ENCODE measurements around the gene CKAP4.
"Not testable (repeated sequence)": the region's sequence is repeated elsewhere in the genome, so short reads cannot be mapped to it uniquely, and the experiment has no call there.

Gene CKAP4, protein sequence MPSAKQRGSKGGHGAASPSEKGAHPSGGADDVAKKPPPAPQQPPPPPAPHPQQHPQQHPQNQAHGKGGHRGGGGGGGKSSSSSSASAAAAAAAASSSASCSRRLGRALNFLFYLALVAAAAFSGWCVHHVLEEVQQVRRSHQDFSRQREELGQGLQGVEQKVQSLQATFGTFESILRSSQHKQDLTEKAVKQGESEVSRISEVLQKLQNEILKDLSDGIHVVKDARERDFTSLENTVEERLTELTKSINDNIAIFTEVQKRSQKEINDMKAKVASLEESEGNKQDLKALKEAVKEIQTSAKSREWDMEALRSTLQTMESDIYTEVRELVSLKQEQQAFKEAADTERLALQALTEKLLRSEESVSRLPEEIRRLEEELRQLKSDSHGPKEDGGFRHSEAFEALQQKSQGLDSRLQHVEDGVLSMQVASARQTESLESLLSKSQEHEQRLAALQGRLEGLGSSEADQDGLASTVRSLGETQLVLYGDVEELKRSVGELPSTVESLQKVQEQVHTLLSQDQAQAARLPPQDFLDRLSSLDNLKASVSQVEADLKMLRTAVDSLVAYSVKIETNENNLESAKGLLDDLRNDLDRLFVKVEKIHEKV

GRCh38 chr12:106247674-106248311 is at the start of gene CKAP4:
Gene CKAP4 (minus strand): TSS chr12:106248020. CDS start chr12:106247851, 169 bp downstream.
- no peak for DNase-seq

GRCh38 chr12:106297075-106297474 is 49.3 kb upstream of the CKAP4 start:
- no peak for DNase-seq

DNA sequence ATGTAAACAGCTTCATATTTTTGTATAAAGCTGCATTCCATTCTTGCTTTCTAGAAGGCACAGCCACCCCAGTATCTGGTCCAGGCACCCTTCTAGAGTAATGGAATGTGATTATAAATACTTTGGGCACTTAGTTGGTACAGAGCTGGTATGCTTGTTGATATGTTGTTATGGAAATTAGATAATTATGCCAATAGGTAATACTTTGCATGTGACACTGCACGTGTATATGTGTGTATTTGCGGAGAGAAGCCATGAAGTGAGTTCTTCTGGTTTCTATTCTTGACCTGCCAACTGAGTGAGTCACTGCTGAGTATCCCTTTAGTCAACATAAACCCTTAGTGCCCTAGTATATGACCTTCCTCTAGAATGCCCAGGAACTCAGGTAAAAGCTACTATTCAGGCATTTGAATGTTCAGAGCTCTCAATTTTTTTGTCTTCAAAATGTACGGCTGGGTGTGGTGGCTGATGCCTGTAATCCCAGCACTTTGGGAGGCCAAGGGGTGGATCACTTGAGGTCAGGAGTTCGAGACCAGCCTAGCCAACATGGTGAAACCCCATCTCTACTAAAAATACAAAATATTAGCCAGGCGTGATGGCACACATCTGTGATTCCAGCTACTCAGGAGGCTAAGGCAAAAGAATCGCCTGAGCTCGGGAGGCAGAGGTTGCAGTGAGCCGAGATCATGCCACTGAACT is 48.5 kb upstream of the CKAP4 start:
- no peak for DNase-seq

DNA sequence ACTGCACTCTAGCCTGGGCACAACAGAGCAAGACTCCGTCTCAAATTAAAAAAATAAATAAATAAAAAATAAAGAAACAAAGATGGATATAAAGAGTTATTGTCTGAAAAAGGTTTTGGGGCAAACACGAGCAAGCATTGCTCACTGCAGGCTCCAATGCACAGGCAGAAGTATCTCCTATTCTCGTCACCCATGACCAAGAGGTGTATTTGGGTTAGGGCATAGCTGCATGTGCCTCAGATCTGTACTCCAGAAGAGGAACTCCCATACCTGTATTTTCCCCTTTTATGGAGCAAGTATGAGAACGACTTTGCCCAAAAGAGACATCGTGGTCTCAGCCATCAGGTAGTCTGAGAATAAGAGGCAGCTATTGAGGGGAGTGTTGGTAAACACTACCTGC is 44.5 kb upstream of the CKAP4 start:
- no peak for DNase-seq

DNA sequence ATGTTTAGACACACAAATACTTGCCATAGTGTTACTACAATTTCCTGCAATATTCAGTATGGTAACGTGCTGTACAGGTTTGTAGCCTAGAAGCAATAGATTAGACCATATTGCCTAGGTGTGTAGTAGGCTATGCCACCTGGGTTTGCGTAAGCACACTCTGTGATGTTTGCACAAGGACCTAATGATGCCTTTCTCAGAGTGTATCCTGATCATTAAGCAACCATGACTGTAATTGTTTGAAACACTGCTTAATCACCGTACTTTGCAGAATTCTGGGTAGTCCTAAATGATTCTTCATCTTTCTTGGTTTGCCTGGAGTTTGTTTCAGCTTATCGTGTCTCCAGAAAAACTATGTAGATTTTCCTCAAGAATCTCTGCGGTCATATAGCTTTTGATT is 43.5 kb upstream of the CKAP4 start:
- DNase-seq: no peak

GRCh38 chr12:106290666-106291065 is 42.8 kb upstream of the CKAP4 start:
- DNase-seq: no peak

GRCh38 chr12:106289196-106289681 is 41.4 kb upstream of the CKAP4 start:
- no peak for DNase-seq

DNA sequence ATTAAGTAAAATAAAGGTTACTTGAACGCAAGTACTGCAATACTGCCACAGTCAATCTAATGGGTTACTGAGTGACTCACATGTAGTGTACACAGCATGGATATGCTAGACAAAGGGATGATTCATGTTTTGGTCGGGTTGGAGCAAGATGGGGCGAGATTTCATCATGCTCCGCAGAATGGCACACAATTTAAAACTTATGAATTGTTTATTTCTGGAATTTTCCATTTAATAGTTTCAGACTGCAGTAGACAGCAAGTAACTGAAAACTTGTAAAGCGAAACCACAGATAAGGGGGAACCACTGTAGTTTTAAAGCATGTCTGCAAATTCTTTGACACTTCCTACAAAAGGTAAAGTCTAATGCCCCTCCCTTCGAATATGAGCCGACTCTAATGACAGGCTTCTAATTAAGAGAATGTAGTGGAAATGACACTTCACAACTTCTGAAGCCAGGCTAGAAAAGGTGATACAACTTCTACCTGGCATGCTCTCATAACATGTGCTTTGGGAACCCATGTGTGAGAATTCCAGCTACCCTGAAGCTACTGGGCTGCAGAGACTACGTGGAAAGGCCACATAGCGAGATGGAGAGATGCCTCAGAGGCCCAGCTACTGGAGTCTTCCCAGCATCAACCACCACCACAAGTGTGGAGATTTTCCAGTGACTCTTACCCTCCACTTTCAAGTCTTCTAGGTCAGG is 40.8 kb upstream of the CKAP4 start:
- no peak for DNase-seq

GRCh38 chr12:106288101-106288493 is 40.3 kb upstream of the CKAP4 start:
- DNase-seq: no peak

DNA sequence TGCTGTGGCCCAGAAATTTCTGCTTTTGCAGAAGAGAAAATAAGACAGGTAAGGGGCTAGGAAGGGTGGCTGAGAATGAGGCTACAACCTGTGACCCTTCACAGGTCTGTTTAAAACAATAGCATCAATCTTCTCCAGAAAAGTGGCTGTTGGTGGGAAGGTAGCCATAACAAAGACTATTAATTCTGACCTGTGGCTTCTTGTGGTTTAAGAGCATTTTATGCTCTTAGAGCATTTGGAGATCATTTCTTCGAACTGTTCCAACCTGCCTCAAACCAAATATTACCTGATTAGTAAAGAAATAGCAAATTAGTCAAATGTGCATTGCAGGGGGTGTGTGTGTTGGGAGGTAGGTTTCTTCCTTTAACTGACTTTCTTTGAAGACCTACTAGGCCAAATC is 39.5 kb upstream of the CKAP4 start:
- DNase-seq: no peak

DNA sequence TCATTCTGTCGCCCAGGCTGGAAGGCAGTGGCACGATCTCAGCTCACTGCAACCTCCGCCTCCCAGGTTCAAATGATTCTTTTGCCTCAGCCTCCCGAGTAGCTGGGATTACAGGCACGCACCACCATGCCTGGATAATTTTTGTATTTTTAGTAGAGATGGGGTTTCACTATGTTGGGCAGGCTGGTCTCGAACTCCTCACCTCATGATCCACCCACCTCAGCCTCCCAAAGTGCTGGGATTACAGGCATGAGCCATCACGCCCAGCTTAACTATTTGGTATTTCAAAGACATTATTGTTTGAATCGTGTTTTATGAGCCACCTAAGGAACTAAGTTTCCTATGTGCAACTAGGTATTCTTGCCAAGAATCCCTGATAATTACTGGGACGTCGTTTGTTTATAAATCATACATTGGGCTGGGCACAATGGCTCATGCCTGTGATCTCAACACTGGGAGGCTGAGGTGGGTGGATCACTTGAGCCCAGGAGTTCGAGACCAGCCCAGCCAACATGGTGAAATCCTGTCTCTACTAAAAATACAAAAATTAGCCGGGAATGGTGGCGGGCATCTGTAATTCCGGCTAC is 38.8 kb upstream of the CKAP4 start:
- not testable (repeated sequence) for DNase-seq

DNA sequence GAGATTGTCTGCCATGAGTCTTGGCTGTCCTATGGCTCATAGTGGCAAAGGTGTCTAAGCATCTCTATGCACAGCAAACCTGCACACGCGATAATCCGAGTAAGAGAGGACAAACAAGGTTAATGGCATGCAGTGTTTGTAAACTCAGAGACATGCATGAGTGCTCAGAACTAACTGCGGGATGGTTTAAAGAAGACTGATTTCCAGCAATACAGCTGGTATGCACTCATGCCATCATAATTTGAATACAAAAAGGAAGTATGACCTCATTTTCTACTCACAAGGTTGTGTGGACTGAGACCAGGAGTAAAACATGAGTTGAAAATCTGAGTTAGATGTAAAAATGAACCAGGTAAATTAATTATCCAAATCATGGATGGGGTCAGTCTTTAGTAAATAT is 38.2 kb upstream of the CKAP4 start:
- no peak for DNase-seq

DNA sequence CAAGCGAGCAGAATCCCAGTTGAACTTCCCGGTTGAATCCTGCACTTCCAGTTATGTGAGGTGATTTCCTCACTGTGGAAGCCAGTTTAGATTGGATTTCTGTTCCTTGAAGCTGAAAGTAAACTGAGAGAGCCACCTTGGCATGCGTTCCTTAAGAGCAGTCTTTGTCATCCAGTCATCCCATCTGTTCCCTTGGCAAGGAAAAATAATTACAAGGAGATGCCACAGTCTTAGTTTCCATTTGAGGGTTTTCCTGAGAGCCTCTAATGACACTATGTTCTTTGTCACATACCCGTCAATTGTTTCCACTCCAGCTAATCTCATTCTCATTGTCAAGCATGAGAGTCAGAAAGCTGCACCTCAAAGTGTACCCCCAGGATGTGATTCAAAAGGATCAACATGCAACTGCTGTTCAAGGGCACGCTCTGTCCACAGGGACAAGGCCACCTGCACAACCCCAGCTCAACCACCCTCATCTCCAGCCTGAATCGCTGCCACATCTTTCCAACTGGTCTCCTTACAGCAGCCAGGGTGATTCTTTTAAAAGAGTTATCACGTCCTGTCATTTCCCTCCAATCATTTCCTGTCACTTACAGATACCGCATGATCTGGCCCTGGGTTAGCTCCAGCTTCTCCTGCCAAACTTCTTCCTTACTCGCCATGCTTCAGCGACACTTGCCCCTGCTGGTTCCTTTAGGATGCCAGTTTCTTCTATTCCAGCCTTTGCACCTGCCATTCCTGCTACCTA is 36.7 kb upstream of the CKAP4 start:
- no peak for DNase-seq

DNA sequence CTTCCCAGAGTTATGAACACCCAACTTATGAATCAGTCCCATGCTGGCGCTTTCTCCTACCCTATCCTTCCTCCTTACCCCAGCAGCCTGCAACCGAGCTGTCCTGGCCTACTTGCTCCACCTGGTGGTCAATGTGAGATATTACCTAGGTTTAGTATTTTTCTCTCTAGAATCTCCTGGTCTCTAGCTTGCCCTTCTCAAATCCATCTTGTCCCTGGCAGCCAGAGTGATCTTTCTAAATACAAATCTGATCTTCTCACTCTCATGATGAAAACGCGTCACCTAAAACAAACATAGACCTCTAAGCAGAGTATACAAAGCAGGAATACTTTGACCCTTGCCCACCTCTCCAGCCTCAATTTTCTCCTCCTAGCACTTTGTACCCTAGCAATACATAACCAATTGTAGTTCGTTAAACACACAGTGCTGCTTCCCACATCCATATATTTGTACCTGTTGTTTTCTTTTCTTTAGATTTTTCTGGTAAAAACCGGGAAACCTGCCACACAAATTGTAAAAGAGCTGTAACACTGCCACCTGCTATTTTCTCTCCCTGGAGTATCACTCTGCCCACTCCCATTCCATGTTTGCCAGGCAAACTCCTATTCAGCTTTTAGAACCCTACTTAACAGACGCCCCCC is 34.8 kb upstream of the CKAP4 start:
- no peak for DNase-seq

- no peak for DNase-seq
These were observed 34.0 kb upstream of the CKAP4 start for GRCh38 chr12:106281804-106282203.

GRCh38 chr12:106281056-106281782 is 33.4 kb upstream of the CKAP4 start:
- DNase-seq: no peak

DNA sequence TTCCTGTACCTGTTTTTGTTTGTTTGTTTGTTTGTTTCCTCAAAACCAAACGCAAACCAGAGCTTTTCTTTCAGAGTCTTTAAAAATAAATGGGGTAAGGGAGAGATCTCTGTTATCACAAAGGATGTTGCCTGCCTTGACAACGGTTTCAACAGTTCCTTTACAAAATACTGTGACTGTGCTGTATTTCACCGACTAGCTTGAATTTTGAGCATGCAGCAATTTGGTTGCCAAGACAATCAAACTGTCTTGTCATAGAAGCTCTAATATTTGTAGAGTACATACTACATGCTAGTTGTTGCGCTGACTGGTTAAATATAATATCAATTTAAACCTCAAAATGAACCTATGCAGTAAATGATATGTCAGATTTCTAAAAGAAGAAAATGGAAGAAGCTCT is 32.3 kb upstream of the CKAP4 start:
- DNase-seq: no peak

DNA sequence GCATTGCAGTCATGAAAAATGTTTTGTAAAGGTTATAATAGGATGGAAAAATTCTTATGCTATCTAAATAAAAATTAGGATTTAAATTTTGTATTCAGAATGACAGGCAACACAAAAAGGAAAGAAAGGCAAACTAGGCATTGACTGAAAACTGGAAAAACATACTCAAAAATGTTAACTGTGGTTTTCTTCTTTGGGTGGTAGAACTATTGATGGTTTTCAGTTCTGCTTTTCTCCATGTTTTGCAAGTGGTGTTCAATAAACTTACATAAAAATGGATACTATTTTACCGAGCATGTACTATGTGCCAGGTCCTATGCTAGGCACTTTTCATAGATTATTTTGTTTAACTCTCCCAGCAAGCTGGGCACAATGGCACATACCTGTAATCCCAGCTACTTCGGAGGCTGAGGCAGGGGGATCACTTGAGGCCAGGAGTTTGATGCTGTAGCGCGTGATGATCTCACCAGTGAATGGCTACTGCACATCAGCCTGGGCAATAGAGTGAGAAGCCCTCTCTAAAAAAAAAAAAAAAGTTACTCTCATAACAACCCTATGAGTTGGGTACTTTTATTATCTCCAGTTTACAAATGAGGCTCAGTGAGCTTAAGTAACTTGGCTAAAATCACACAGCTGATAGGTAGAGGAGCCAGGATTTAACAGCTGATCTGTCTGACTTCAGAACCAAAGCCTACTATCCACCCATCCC is 28.4 kb upstream of the CKAP4 start:
- no peak for DNase-seq

- DNase-seq: no peak
These were observed 27.6 kb upstream of the CKAP4 start for GRCh38 chr12:106275458-106275857.
